Thyroid gland (tissue), 4 donors: ENCODE data around the gene DENND1A. TPM values are rescaled to one million over a fixed set of nuclear protein-coding genes. Genes with fewer than 3 reads are reported as not detected.

Source experiments
- DNase-seq, 2 donors: peaks; one replicate each; pipeline ENCODE4 v3.0.0-alpha.2; 2019
- H3K27ac ChIP-seq, 3 donors: fragments of 200-600 bp; sonication (generic); 1 replicate in 2 of 3; 2 replicates in 1 of 3; pipeline ENCODE4 v1.5.1; 2016 to 2019; ENCODE audit warnings: mild to moderate bottlenecking in 1 of 3, moderate library complexity in 1 of 3
- H3K27me3 ChIP-seq: fragments of 200-600 bp; sonication (generic); one replicate; pipeline ENCODE4 v1.5.1; 2019
- H3K36me3 ChIP-seq, 2 donors: fragments of 200-600 bp; sonication (generic); one replicate each; pipeline ENCODE4 v1.5.1; 2016 to 2019
- H3K4me1 ChIP-seq, 2 donors: fragments of 200-600 bp; sonication (generic); one replicate each; pipeline ENCODE4 v1.5.1; 2017 to 2019
- H3K4me3 ChIP-seq, 3 donors: fragments of 200-600 bp; sonication (generic); replicated peaks in 1 of 3; 1 replicate in 2 of 3; 2 replicates in 1 of 3; pipeline ENCODE4 v1.5.1; 2016; ENCODE audit warnings: mild to moderate bottlenecking in 1 of 3
- H3K9me3 ChIP-seq: fragments of 200-600 bp; sonication (generic); one replicate; pipeline ENCODE4 v1.5.1; 2017
- POLR2A ChIP-seq, 2 donors: fragments of 450-650 bp; IDR thresholded peaks; one replicate each; pipeline ENCODE4 v1.6.1; 2017; ENCODE audit warnings: antibody characterized with exemption in 2 of 2, mild to moderate bottlenecking in 2 of 2, moderate library complexity in 1 of 2
- WGBS, 2 donors: methylation state at CpG; one replicate each; pipeline ENCODE4 v1.1.5; 2017; 5-methylcytosine and 5-hydroxymethylcytosine counted together
- intact Hi-C: fragments of 100-400 bp; cut with DNase I; formaldehyde crosslinking; loops from one replicate; pipeline ENCODE4 v1.15.1; 2023
- total RNA-seq, 4 donors: library from RNA; depleted of rRNA; stranded (reverse); fragments of >200 nt; gene quantifications; one replicate each; pipeline ENCODE4 v1.2.3, GENCODE V29; 2016
- TF ChIP-seq, protein P1 (sequence below), 6 experiments: fragments of 200-600 bp in 3 of 6; fragments of 450-650 bp in 3 of 6; sonication (generic) in 3 of 6; IDR thresholded peaks; one replicate each; pipeline ENCODE4 v1.5.1; 2016 to 2019; ENCODE audit warnings: antibody characterized with exemption in 6 of 6, mild to moderate bottlenecking in 2 of 6, inconsistent platforms in 1 of 6, moderate library complexity in 1 of 6

The DENND1A gene
- total RNA-seq, 4 donors from 2014 or later: 18.8 to 34.4 (median 28.2) TPM

DNA sequence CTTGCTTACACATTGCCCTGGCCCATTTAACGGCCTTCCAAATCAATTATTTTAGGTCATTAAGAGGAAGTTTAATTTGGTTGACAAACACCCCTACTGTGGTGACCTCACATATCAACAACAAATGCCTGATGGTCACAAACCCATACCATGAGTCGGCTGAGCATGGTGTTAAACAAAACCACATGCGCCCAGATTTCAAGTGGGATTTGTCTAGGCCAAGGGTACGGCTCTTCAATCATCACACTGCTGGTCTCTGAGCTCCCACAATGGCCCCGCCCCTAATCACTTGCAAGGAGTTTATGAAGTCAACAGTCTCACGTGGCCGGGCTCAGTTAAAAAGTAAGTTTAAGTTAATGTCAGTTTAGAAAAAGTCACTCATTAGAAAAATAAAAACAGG is 330.1 kb downstream of the DENND1A start:
- intact Hi-C loops: no loop called here
- no peak for DNase-seq
- WGBS, 2 donors: 81 to 86% methylated on average over 7 of the region's 7 CpGs
- Histone ChIP-seq H3K9me3 (no peaks in the 10 kb centered on the region), H3K4me3 (no peak overlapping the region), H3K36me3 (no peaks in the 10 kb centered on the region), H3K27me3 (no peaks in the 10 kb centered on the region), H3K27ac (no peak overlapping the region), H3K4me1 (peaks cover 0 to 1% of the 10 kb centered on the region in 2 donors)
- TF ChIP-seq, protein P1, sequence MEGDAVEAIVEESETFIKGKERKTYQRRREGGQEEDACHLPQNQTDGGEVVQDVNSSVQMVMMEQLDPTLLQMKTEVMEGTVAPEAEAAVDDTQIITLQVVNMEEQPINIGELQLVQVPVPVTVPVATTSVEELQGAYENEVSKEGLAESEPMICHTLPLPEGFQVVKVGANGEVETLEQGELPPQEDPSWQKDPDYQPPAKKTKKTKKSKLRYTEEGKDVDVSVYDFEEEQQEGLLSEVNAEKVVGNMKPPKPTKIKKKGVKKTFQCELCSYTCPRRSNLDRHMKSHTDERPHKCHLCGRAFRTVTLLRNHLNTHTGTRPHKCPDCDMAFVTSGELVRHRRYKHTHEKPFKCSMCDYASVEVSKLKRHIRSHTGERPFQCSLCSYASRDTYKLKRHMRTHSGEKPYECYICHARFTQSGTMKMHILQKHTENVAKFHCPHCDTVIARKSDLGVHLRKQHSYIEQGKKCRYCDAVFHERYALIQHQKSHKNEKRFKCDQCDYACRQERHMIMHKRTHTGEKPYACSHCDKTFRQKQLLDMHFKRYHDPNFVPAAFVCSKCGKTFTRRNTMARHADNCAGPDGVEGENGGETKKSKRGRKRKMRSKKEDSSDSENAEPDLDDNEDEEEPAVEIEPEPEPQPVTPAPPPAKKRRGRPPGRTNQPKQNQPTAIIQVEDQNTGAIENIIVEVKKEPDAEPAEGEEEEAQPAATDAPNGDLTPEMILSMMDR (IDR thresholded peaks at IDR 0.05): no peak
- no peak for TF ChIP-seq POLR2A (IDR thresholded peaks at IDR 0.05)

DNA sequence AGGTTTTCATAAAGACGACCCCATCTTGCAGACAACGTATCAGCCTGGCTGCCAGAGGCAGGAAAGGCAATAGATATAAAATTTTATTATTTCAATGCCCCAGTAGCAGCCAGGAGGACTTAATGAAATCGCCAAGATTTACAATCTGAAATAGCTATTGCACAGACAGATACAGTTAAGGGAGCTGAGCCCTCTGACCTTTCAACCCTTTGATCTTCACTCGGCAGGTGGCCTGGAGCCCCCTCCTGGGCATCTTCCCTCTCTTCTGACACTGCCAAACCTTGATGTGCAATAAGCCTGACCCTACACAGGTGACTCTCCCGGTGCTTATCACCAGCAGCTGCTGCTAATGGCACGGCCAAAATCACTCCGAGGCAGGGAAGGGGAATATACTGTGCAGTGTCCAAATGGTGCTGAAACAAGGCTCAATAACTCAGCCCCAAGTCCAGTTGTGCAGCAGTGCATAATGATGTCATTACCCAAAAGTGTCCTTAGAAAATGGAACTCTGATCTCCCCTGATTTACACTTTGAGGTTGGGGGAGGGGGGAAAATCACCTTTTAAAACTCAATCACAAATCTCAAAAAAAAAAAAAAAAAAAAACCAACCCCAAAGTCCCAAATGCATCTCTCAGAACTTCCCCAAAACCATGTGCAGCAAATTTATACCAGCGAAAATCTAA is 331.9 kb downstream of the DENND1A start:
- intact Hi-C loops: no loop called here
- Histone ChIP-seq H3K4me3 (no peak overlapping the region), H3K27ac (no peak overlapping the region), H3K4me1 (no peaks in the 10 kb centered on the region), H3K27me3 (no peaks in the 10 kb centered on the region), H3K36me3 (no peaks in the 10 kb centered on the region), H3K9me3 (no peaks in the 10 kb centered on the region)
- no peak for DNase-seq
- WGBS, 2 donors: 89 to 90% methylated on average over 8 of the region's 8 CpGs
- no peak for TF ChIP-seq POLR2A (IDR thresholded peaks at IDR 0.05)
- TF ChIP-seq, protein P1 (IDR thresholded peaks at IDR 0.05): no peak

DNA sequence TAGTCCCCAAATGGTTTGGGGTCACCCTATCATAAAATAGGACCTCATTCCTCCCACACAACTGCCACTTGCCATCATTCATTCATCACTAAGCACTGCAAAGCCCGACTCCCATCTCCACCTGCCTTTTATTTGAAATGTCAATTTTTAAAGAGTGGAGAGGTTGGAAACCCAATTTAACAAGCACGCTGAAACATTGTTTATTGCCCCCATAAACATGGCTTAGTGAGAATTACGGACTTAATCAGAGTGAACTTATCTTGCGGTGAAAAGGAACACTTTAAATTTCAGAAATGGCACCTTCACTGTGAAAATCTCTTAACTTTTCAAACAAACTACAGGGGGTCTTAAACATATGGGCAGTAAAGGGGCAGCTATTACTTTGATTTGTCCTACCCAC is 332.9 kb downstream of the DENND1A start:
- TF ChIP-seq POLR2A (IDR thresholded peaks at IDR 0.05): no peak
- TF ChIP-seq, protein P1 (IDR thresholded peaks at IDR 0.05): no peak
- intact Hi-C loops: no loop called here

DNA sequence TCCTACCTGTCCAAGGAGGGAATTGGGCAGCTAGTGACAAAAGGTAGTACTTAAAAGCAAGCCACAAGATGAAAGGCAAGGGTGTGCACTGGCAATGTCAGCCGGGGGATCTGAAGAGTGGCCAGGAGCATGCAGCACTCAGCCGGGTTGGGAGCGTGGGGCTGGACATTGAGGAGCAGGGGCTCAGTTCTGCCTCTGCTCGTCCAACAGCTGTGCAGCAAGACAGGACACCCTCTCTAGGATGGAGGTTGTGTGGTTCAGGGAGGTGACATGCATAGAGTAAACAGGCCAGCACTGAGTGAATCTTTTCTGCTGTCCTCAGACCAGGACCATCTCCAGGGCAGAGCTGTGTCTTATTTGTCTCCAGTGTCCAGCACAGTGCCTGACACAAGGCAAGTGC is 338.6 kb downstream of the DENND1A start:
- Histone ChIP-seq H3K27ac (no peak overlapping the region), H3K4me3 (no peak overlapping the region), H3K9me3 (no peaks in the 10 kb centered on the region), H3K27me3 (no peaks in the 10 kb centered on the region), H3K36me3 (no peaks in the 10 kb centered on the region), H3K4me1 (no peaks in the 10 kb centered on the region)
- no peak for TF ChIP-seq POLR2A (IDR thresholded peaks at IDR 0.05)
- TF ChIP-seq, protein P1 (IDR thresholded peaks at IDR 0.05): no peak
- intact Hi-C loops: no loop called here
- 82 to 88% methylated on average over 4 of the region's 4 CpGs for WGBS, 2 donors
- no peak for DNase-seq

More for the DNA sequence above, 332.9 kb downstream of the DENND1A start:
- H3K4me3 ChIP-seq: no peak overlapping the region
- no peaks in the 10 kb centered on the region for H3K36me3 ChIP-seq
- no peak for DNase-seq
- H3K27me3 ChIP-seq: no peaks in the 10 kb centered on the region
- H3K9me3 ChIP-seq: no peaks in the 10 kb centered on the region
- 96 to 99% methylated on average over 4 of the region's 4 CpGs for whole genome bisulfite sequencing, 2 donors
- H3K4me1 ChIP-seq: no peaks in the 10 kb centered on the region
- H3K27ac ChIP-seq: no peak overlapping the region

DNA sequence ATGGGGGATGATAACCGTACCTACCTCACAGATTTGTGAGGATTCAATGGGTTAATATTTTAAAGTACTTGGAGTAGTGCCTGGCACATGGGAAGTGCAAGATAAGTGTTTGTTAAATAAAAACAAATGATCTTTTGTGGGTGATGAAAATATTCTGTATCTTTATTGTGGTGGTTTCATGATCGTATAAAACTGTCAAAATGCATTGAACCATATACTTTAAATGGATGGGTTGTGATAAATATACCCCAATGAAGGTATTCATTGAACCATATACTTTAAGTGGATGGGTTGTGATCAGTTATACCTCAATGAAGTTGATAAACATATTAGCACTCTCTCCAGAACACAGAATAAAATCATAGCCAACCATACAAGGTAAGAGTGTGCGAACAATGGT is 339.4 kb downstream of the DENND1A start:
- WGBS, 2 donors: 88 to 96% methylated on average over 3 of the region's 3 CpGs
- no peaks in the 10 kb centered on the region for H3K4me1 ChIP-seq
- no peak for DNase-seq

More for the DNA sequence above, 339.4 kb downstream of the DENND1A start:
- Histone ChIP-seq H3K4me3 (no peak overlapping the region), H3K27me3 (no peaks in the 10 kb centered on the region), H3K27ac (no peak overlapping the region), H3K9me3 (no peaks in the 10 kb centered on the region), H3K36me3 (no peaks in the 10 kb centered on the region)
- intact Hi-C loops: no loop called here
- TF ChIP-seq POLR2A (IDR thresholded peaks at IDR 0.05): no peak
- TF ChIP-seq, protein P1 (IDR thresholded peaks at IDR 0.05): no peak
